Measurements from ENCODE around the gene CLEC4F. TPM values are rescaled to one million over a fixed set of nuclear protein-coding genes. Genes with fewer than 3 reads are reported as not detected.

CLEC4F gene, protein sequence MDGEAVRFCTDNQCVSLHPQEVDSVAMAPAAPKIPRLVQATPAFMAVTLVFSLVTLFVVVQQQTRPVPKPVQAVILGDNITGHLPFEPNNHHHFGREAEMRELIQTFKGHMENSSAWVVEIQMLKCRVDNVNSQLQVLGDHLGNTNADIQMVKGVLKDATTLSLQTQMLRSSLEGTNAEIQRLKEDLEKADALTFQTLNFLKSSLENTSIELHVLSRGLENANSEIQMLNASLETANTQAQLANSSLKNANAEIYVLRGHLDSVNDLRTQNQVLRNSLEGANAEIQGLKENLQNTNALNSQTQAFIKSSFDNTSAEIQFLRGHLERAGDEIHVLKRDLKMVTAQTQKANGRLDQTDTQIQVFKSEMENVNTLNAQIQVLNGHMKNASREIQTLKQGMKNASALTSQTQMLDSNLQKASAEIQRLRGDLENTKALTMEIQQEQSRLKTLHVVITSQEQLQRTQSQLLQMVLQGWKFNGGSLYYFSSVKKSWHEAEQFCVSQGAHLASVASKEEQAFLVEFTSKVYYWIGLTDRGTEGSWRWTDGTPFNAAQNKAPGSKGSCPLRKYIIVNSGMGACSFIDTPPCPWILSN
- total RNA-seq (2022; extraction: Qiagen RNA extraction) = not detected in 5 replicates

GRCh38 chr2:70820499-70820898 lies at the start of gene CLEC4F:
Gene CLEC4F (minus strand): TSS chr2:70820599. CDS start chr2:70820523, 76 bp downstream.

GRCh38 chr2:70835643-70836042 lies 15.2 kb upstream of the CLEC4F start, which contains the start of gene CD207:
Gene CD207 (minus strand): TSS chr2:70835816. CDS start chr2:70835776, 40 bp downstream.

DNA sequence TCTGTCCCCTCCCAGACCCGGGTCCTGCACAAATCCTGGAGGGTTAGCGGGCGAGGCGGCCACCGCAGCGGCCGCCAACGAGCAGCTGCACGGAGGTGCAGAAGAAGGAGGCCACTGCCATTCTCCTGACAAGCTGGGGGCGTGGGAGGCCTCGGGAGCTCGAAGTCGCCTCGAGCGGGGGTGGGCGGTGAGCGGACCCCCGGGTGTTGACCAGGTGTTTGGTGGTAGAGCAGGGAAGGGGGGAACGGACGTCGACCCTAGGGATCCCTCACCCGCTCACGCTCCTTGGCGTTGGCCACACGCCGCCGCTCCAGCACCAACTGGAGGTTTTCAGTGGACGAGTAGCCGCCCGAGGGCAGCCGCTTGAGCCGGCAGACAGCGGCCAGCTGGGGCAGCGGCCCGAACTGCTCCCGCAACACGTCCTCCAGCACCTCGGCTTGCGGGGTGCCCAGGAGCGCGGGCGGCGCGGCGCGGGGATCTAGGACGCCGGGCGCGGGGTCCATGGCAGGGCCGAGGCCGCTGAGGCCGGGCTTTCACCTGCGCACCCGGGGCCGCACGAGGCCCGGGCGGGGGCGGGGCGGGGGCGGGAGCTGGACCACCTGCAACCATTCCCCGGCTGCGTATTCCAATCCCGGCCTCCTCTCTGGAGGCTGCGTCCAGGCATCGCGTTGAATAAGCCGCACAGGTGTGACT lies 30.1 kb downstream of the CLEC4F start, which contains the start of gene FIGLA:
Gene FIGLA (minus strand): TSS at position 508 of the 693 bp plus-strand sequence. CDS start 5 bp downstream, at position 503.

DNA sequence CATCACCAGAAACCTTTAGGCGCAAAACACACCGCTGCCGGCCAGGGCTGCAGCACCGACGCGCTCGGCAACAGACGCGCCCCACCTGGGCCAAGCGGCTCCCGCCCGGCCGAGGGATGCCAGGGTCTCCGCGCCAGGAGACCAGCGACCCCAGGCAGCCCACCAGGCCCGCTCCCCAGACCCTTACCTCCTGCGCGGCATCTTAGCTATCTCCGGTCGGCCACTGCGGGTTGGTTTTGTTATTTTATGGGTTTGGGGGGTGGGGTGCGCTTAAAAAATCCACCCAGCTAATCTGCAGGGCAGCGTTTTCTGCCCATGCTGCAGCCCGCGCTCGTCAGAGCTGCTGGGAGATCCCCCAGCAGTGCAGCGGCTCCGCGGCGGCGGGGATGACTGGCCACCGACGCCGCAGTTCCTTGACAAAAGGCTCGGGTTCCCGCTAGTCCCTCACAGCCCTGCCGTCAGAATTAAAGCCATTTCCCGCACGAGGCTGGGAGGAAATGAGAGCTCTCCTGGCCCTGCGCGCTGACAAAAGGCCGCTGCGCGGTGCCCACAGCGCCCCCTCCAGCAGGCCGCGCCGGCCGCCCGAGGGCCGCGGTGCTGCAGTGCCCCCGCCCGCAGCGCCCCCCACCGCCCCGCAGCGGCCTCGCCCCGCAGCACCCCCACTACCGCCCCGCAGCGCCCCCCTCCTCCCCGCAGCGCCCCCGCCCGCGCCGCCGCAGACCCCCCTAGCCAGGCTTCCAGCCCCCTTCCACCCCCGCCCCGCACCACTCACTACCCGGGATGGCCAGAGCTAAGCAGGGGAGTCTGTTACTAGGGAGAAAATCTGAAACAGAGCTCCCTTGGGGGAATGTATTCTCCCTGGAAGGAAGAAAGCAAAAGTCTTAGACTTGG lies 52.5 kb downstream of the CLEC4F start, which contains the start of gene ADD2:
Gene ADD2 (minus strand): TSS at position 502 of the 891 bp plus-strand sequence. CDS start 61,792 bp downstream, outside the sequence.

Other genes with a start within 250 kb of the CLEC4F start
- gene ADD2, start 52.4 kb downstream of the CLEC4F start, total RNA-seq (2022; extraction: Qiagen RNA extraction) = 22.2 to 29.0 TPM (median 25.0 TPM) in 5 replicates
- gene FIGLA, start 30.0 kb downstream of the CLEC4F start, total RNA-seq (2022; extraction: Qiagen RNA extraction) = not detected in 5 replicates
- not detected in 5 replicates for gene CD207, start 15.2 kb upstream of the CLEC4F start, total RNA-seq (2022; extraction: Qiagen RNA extraction)
- gene VAX2, start 80.0 kb upstream of the CLEC4F start, total RNA-seq (2022; extraction: Qiagen RNA extraction) = 3.2 to 5.1 TPM (median 4.2 TPM) in 5 replicates
- 1.3 to 2.3 TPM (median 1.7 TPM) in 5 replicates for gene ATP6V1B1, start 115.3 kb upstream of the CLEC4F start, total RNA-seq (2022; extraction: Qiagen RNA extraction)
- 0.06 to 0.16 TPM (median 0.12 TPM) in 4 of 5 replicates, not detected in the other for gene ANKRD53, start 158.0 kb upstream of the CLEC4F start, total RNA-seq (2022; extraction: Qiagen RNA extraction)
- gene TEX261, start 174.3 kb upstream of the CLEC4F start, total RNA-seq (2022; extraction: Qiagen RNA extraction) = 75.7 to 81.9 TPM (median 79.7 TPM) in 5 replicates
- 63.1 to 95.5 TPM (median 89.1 TPM) in 5 replicates for gene NAGK, start 248.0 kb upstream of the CLEC4F start, total RNA-seq (2022; extraction: Qiagen RNA extraction)

Measured in A549 treated with AZD2906 at 1 μM for 4 hours (cell line).